ENCODE measurements around the gene CFAP43. TPM values are rescaled to one million over a fixed set of nuclear protein-coding genes. Genes with fewer than 3 reads are reported as not detected.

CFAP43 gene
- total RNA-seq, 1 experiment from 2014 or later, result 0.42 TPM

- POLR2A ChIA-PET, result no interaction called here
- peaks cover 19% of the 10 kb centered on the region for H3K4me1 Mint-ChIP-seq
- CTCF ChIA-PET, result interaction anchor here (1.1 kb wide), 2 partner anchors 33 to 119 kb away, joined by 3 to 4 read pairs; partner anchors contain the start of gene SFR1
- DNase-seq (ENCODE audit: low spot score) (no peak), ATAC-seq (no peak)
- peaks cover 3% of the 10 kb centered on the region; the same call in 1 of the 2 replicates for H3K27me3 Mint-ChIP-seq (ENCODE audit: low read depth)
- H3K4me3 Mint-ChIP-seq, result no peak overlapping the region; the same call in 1 of the 2 replicates
- peaks cover 15% of the 10 kb centered on the region for H3K36me3 Mint-ChIP-seq
- peaks cover 21% of the 10 kb centered on the region for H3K9me3 Mint-ChIP-seq
- no peak for TF ChIP-seq SOX15 (CRISPR knock-in tag; IDR thresholded peaks at IDR 0.05)
- TF ChIP-seq E2F1 (CRISPR knock-in tag; IDR thresholded peaks at IDR 0.05), result no peak
- TF ChIP-seq CDX4 (CRISPR knock-in tag; IDR thresholded peaks at IDR 0.05; ENCODE audit: borderline replicate concordance), result no peak
- no peak for TF ChIP-seq ATF2 (CRISPR knock-in tag; IDR thresholded peaks at IDR 0.05; ENCODE audit: borderline replicate concordance, low read depth)
- TF ChIP-seq ZNF416 (CRISPR knock-in tag; IDR thresholded peaks at IDR 0.05), result no peak
- no peak for TF ChIP-seq EMX1 (CRISPR knock-in tag; IDR thresholded peaks at IDR 0.05)
- TF ChIP-seq JUN (CRISPR knock-in tag; IDR thresholded peaks at IDR 0.05), result no peak
- TF ChIP-seq GABPB1 (CRISPR knock-in tag; IDR thresholded peaks at IDR 0.05), result no peak
- no peak for TF ChIP-seq PREB (CRISPR knock-in tag; IDR thresholded peaks at IDR 0.05; ENCODE audit: borderline replicate concordance)
- TF ChIP-seq FOXK1 (CRISPR knock-in tag; IDR thresholded peaks at IDR 0.05), result no peak
- no peak for TF ChIP-seq ZNF317 (CRISPR knock-in tag; IDR thresholded peaks at IDR 0.05; ENCODE audit: borderline replicate concordance, low read depth)
- no peak for TF ChIP-seq PRDM15 (CRISPR knock-in tag; IDR thresholded peaks at IDR 0.05)
- no peak for TF ChIP-seq NR3C1 (CRISPR knock-in tag; conservative IDR thresholded peaks at IDR 0.05; ENCODE audit: low read depth)
- TF ChIP-seq E2F5 (CRISPR knock-in tag; IDR thresholded peaks at IDR 0.05), result no peak
- no peak for TF ChIP-seq FOXP4 (CRISPR knock-in tag; IDR thresholded peaks at IDR 0.05)
- no peak for TF ChIP-seq AFF4 (CRISPR knock-in tag; IDR thresholded peaks at IDR 0.05; ENCODE audit: borderline replicate concordance)
- no peak for TF ChIP-seq HMGXB4 (CRISPR knock-in tag; IDR thresholded peaks at IDR 0.05)
- no peak for TF ChIP-seq KAT7 (CRISPR knock-in tag; IDR thresholded peaks at IDR 0.05; ENCODE audit: borderline replicate concordance)
- no peak for TF ChIP-seq ZNF232 (CRISPR knock-in tag; IDR thresholded peaks at IDR 0.05)
- H3K27ac Mint-ChIP-seq, result no peak overlapping the region
These were observed 76.6 kb downstream of the CFAP43 start for GRCh38 chr10:104155591-104155990.

Data from WTC11 (cell line).